ENCODE data around the gene HRH1.
"Not testable (repeated sequence)": the region's sequence is repeated elsewhere in the genome, so short reads cannot be mapped to it uniquely, and the experiment has no call there.

Gene HRH1

GRCh38 chr3:11211531-11212298 lies 57.4 kb downstream of the HRH1 start:
- DNase-seq, result no peak

DNA sequence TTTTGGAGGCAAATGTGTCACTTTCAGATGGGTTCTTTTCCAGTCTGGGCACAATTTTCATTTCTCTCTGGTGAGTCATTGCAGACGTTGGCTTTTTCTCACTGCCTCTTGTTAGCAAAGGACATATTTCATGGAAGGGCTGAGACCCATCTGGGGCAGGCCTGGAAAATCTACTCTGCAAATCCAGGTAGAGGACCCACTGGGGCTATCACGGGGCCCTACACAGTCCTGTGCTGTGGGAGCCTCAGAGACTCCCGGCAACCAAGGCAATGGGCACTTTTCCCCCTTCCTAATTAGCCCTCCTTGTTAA lies 58.0 kb downstream of the HRH1 start:
- no peak for DNase-seq

- no peak for DNase-seq
These were observed 58.5 kb downstream of the HRH1 start for GRCh38 chr3:11212784-11213183.

GRCh38 chr3:11213810-11214450 lies 59.6 kb downstream of the HRH1 start:
- no peak for DNase-seq

GRCh38 chr3:11214451-11214978 lies 60.2 kb downstream of the HRH1 start:
- no peak for DNase-seq

DNA sequence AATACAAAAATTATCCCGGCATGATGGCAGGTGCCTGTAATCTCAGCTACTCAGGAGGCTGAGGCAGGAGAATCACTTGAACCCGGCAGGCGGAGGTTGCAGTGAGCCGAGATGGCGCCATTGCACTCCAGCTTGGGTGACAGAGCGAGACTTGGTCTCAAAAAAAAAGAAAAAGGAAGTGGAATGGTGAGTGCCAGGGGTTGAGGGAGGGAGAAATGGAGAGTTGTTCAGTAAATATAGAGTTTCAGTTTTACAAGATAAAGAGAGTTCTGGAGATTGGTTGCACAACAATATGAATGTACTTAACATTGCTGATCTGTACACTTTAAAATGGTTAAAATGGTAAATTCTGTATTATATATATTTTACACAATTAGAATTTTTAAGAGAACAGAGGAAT lies 63.1 kb downstream of the HRH1 start:
- not testable (repeated sequence) for DNase-seq

DNA sequence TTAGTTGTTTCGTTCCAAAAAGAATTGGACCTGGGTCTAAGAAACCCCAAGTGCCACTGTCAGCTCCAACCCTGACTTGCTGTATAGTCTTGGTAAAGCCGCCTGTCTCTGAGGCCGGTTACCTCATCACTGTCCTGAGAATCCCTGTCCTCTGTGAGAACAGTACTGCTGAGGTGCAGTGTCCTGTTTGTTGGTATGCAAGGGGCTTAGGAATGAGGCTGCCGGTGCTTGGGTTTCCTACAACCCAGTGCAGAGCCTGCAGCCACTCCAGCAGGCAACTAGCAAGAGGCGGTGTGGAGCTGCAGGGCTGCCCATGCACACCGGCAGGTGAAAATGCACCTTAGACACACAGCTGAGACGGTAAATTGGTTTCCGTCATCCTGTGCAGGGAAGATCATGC lies 65.9 kb downstream of the HRH1 start:
- no peak for DNase-seq

GRCh38 chr3:11221818-11222415 lies 67.6 kb downstream of the HRH1 start:
- DNase-seq, result no peak

DNA sequence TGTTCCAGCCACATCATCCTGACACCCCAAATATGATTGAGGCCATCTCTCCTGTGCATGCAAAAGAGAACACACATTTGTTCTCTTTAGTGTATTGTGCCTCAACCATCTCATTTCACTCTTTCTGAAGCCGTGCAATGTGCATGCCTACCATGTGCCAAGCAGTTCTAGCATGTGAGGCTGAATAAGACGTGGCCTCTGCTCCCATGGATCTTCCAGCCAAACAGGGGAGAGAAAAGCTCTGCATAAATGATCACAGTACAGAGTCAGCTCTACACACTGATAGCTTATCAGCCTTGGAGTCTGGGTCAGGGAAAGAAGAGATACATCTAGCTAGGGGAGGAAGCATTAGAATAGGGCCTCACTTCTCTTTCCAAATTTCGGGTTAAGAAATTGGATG lies 69.7 kb downstream of the HRH1 start:
- DNase-seq, result no peak

GRCh38 chr3:11224870-11225229 lies 70.6 kb downstream of the HRH1 start:
- DNase-seq, result no peak

- DNase-seq, result no peak
These were observed 71.7 kb downstream of the HRH1 start for GRCh38 chr3:11226042-11226370.

DNA sequence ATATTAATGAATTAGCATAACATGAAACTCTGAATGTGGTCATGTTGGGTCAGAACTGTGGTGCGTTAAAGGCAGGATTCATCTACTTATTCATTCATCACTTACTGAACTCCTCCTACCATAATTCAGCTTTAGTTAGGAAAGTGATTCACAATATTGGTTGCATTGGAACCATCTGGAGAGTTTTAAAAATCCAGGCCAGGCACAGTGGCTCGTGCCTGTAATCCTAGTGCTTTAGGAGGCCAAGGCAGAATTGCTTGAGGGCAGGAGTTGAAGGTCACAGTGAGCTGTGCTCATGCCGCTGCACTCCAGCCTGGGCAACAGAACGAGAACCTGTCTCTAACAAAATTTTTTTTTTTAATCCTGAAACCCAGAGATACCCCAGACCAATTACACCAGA lies 73.7 kb downstream of the HRH1 start:
- DNase-seq, result no peak

DNA sequence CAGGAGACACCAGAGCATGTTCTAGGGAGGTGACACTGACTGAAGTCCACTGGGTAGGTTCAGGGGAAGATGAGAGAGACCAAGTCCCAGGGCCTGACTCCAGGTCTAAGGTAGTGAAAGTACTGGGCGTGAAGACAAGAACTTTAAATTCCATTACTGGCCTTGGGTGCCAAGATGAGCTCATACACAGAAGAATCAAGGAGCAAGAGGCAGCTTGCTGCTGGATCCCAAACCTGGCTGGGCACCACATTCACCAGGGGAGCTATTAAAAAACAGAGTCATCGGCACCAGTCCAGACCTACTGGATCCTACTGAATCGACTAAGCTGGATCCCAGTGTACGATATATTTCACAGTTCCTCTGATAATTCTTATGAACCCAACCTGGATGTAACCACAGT lies 75.8 kb downstream of the HRH1 start:
- no peak for DNase-seq

DNA sequence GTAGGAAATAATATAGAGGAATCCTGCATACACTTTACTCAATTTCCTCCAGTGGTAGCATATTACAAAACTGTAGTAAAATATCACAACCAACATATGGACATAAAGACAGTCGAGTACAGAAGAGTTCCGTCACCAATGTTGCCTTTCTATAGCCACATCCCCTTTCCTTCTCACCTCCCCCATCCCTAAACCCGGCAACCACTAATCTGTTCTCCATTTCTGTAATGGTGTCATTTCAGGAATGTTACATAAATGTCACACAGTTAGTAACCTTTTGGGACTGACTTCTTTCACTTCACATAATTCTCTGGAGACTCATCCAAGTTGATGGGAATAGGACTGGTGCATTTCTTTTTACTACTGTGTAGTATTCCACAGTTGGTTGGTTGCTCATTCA lies 76.5 kb downstream of the HRH1 start:
- DNase-seq, result no peak

GRCh38 chr3:11235385-11235784 lies 81.1 kb downstream of the HRH1 start:
- no peak for DNase-seq

DNA sequence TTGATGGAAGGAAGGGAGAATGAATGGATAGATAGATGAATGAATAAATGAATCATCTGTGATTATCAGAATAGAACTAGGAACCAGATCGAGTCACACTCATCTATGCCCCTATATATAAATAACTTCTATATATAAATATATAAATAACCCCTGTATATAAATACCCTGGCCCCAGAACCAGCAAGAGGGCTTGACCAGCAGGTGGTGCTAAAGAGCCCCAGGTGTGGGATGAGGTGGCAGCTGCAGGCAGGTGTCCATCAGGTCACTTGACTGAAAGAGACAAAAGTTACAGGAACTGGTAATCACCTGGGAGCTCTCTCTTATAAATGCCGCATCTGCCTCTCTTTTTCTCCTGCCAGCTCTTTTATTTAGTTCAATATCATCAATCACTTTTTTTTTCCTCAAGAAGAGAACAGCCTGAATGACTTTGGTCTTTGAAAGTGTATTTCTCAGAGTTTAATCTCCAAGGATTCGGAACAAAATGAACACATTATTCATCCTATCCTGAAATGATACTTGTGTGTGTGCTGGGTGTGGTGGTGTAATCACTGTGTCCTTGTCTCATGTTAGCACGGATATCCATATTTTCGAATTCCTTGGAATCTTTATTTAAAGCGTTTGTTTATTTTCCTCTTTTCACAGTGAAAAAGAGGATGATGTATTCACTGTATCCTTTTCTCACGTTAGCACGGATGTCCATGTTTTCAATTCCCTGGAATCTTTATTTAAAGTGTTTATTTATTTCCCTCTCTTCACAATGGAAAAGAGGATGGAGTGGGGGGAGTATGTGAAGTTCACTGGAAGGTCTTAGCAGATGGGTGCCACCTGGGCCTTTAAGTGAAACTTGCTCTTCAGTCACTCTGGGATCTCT lies 82.5 kb downstream of the HRH1 start:
- DNase-seq, result peak; percentile 77 to 79

- DNase-seq, result no peak
These were observed 83.8 kb downstream of the HRH1 start for GRCh38 chr3:11238060-11238459.

GRCh38 chr3:11238880-11239279 lies 84.6 kb downstream of the HRH1 start:
- no peak for DNase-seq

DNA sequence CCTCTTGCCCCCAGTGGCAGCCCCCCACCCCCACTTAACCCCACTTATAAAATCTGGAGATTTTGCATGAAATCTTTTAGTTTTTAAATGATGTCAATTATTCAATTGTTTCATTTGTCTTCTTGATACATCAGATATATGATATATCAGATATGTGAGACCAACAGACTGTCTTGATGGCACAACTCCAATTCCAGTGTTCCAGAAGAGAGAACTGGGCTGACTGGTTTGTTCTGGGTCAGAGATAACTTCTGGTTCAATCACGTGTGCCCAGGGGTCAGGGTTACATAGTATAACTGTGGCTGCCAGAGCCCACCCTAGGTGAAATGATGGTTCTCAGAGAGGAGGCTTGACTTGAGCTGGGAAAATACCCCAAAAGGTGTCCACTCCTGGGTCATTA lies 85.5 kb downstream of the HRH1 start:
- no peak for DNase-seq

- DNase-seq, result no peak
These were observed 86.2 kb downstream of the HRH1 start for GRCh38 chr3:11240496-11240895.

GRCh38 chr3:11244121-11244677 lies 89.9 kb downstream of the HRH1 start:
- DNase-seq, result no peak

DNA sequence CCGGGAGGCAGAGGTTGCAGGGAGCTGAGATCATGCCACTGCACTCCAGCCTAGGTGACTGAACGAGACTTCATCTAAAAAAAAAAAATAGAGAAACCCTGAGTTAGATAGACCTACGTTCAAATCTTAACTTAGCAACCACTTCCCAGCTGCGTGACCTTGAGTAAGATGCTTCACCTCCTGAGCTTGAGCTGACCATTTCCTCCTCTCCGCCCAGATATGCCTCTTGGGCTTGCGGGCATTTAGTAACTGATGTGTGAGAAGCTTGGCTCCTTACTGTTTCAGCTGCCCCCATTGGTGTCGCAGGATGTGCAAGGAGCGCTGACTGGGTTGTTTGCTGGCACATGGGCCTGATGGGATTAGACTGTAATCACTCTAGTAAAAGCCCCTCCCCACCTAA lies 91.0 kb downstream of the HRH1 start:
- no peak for DNase-seq
